Renal cortical epithelial cell (primary cell): Measurements from ENCODE around the gene TRMT112. TPM values are rescaled to one million over a fixed set of nuclear protein-coding genes. Genes with fewer than 3 reads are reported as not detected.
A peak's percentile ranks its signal among the peaks of the same experiment; 100 is the strongest.
"Not testable (repeated sequence)": the region's sequence is repeated elsewhere in the genome, so short reads cannot be mapped to it uniquely, and the experiment has no call there.

Experiments
- DNase-seq: peaks from one replicate; pipeline ENCODE4 v3.0.0-alpha.2; 2011; ENCODE audit warnings: low read depth
- total RNA-seq: library from RNA; depleted of rRNA; stranded (reverse); fragments of >200 nt; gene quantifications from 2 replicates; pipeline ENCODE4 v1.2.3, GENCODE V29; 2014

Gene TRMT112
- total RNA-seq, 1 donor from 2014 or later: 96.8 TPM

- DNase-seq: no peak
These were observed 4.4 kb downstream of the TRMT112 start for GRCh38 chr11:64312947-64313346.

- not testable (repeated sequence) for DNase-seq
These were observed 9.6 kb downstream of the TRMT112 start for GRCh38 chr11:64307795-64308194.

GRCh38 chr11:64306876-64307622 is 10.3 kb downstream of the TRMT112 start:
- DNase-seq: peak; percentile 58

GRCh38 chr11:64306563-64306875 is 10.8 kb downstream of the TRMT112 start:
- no peak for DNase-seq

- no peak for DNase-seq
These were observed 11.4 kb downstream of the TRMT112 start for GRCh38 chr11:64305691-64306562.

GRCh38 chr11:64305075-64305690 is 12.2 kb downstream of the TRMT112 start, which contains the start of gene ESRRA:
ESRRA (plus strand) TSS chr11:64305524; CDS start chr11:64307180, 1,656 bp downstream.
- DNase-seq: peak; percentile 93

GRCh38 chr11:64304316-64305072 is 12.9 kb downstream of the TRMT112 start:
- DNase-seq: peak; percentile 82

GRCh38 chr11:64304032-64304315 is 13.4 kb downstream of the TRMT112 start:
- no peak for DNase-seq

- DNase-seq: no peak
These were observed 14.0 kb downstream of the TRMT112 start for GRCh38 chr11:64303109-64304031.

GRCh38 chr11:64299847-64300648 is 17.3 kb downstream of the TRMT112 start, which contains the start of gene CATSPERZ:
CATSPERZ (plus strand) TSS chr11:64300358; CDS start chr11:64300411, 53 bp downstream.
- DNase-seq: no peak

GRCh38 chr11:64298966-64299846 is 18.2 kb downstream of the TRMT112 start:
- no peak for DNase-seq

- DNase-seq: peak; percentile 45
These were observed 19.5 kb downstream of the TRMT112 start for GRCh38 chr11:64297699-64298358.

- no peak for DNase-seq
These were observed 20.3 kb downstream of the TRMT112 start for GRCh38 chr11:64296830-64297698.

GRCh38 chr11:64296236-64296635 is 21.1 kb downstream of the TRMT112 start:
- DNase-seq: no peak

GRCh38 chr11:64295760-64296159 is 21.6 kb downstream of the TRMT112 start:
- no peak for DNase-seq

GRCh38 chr11:64294774-64295173 is 22.6 kb downstream of the TRMT112 start:
- peak; percentile 33 for DNase-seq
